SU-DHL-6 (cell line): ENCODE results near the gene AGAP1.

Experiments
- CTCF ChIP-seq: fragments of 200-600 bp; sonication (generic); IDR thresholded peaks from one replicate; pipeline ENCODE4 v1.5.1; 2017; ENCODE audit warnings: antibody characterized with exemption, mild to moderate bottlenecking, low read length, moderate library complexity; ENCODE audit not compliant: insufficient read depth, poor library complexity, severe bottlenecking
- EZH2phosphoT487 ChIP-seq: fragments of 200-600 bp; sonication (generic), shearing (Covaris generic); conservative IDR thresholded peaks from 2 replicates; pipeline ENCODE4 v1.6.1; 2018; ENCODE audit warnings: mild to moderate bottlenecking, antibody characterized with exemption, low read length, moderate library complexity, mixed read lengths

- no peak for TF ChIP-seq CTCF
- TF ChIP-seq EZH2phosphoT487 = no peak
These were observed 8.5 kb upstream of the AGAP1 start for GRCh38 chr2:235485362-235485761.
